HepG2 (cell line): ENCODE measurements around the gene APBA1. TPM values are rescaled to one million over a fixed set of nuclear protein-coding genes. Genes with fewer than 3 reads are reported as not detected.

Experiments
- ASH2L ChIP-seq: fragments of 300-600, 200-600 bp; sonication (generic); IDR thresholded peaks from 2 replicates; pipeline ENCODE4 v1.7.0; 2017; ENCODE audit warnings: low read depth, mild to moderate bottlenecking, moderate library complexity, mixed read lengths, low read length; ENCODE audit not compliant: insufficient read length
- PBX3 ChIP-seq: sonication (generic); formaldehyde crosslinking; IDR thresholded peaks from 2 replicates; pipeline ENCODE4 v1.8.1; 2023; ENCODE audit warnings: missing genetic modification reagents, inconsistent platforms, borderline replicate concordance
- POGK ChIP-seq: sonication (generic); formaldehyde crosslinking; conservative IDR thresholded peaks from 2 replicates; pipeline ENCODE4 v1.8.0; 2022; ENCODE audit warnings: mild to moderate bottlenecking, moderate library complexity, missing genetic modification reagents
- RORA ChIP-seq: sonication (generic); formaldehyde crosslinking; IDR thresholded peaks from 2 replicates; pipeline ENCODE4 v1.5.0; 2020; ENCODE audit warnings: mild to moderate bottlenecking, missing genetic modification reagents, moderate library complexity
- ZNF205 ChIP-seq: IDR thresholded peaks from 2 replicates; pipeline ENCODE4 v1.6.1; 2018; ENCODE audit warnings: missing biosample characterization, missing genetic modification reagents
- ZNF674 ChIP-seq: sonication (generic); formaldehyde crosslinking; IDR thresholded peaks from 2 replicates; pipeline ENCODE4 v1.5.0; 2020; ENCODE audit warnings: low read depth, mild to moderate bottlenecking, missing genetic modification reagents
- polyA plus RNA-seq, 8 experiments: library from polyadenylated mRNA; depleted of rRNA in 3 of 8; stranded (reverse) in 7 of 8; unstranded in 1 of 8; fragments of >200 nt; fragmentation: Illumina TruSeq in 4 of 8; extraction: Trizol in 4 of 8; gene quantifications; 2 replicates each; pipeline versions ENCODE4 v1.2.1 to v1.2.3, GENCODE V29; 2011 to 2016; ENCODE audit warnings: low read depth in 4 of 8, missing spikeins in 1 of 8, mixed read lengths in 1 of 8; ENCODE audit not compliant: insufficient read depth in 1 of 8
- total RNA-seq, 5 experiments: library from RNA; depleted of rRNA; stranded (reverse); fragments of >200 nt; fragmentation: Illumina TruSeq; extraction: Trizol; gene quantifications; 2 replicates each; pipeline ENCODE4 v1.2.3, GENCODE V29; 2016; ENCODE audit warnings: low read depth in 1 of 5
- TF ChIP-seq, protein P1 (sequence below): sonication (generic); formaldehyde crosslinking; IDR thresholded peaks from 2 replicates; pipeline ENCODE4 v1.5.1; 2020; ENCODE audit warnings: mild to moderate bottlenecking, missing genetic modification reagents, borderline replicate concordance

Gene APBA1
- total and polyA plus RNA-seq, 2 of the 13 experiments (the other 11 are each of a cell fraction or from before 2014, with no cell fraction given) = 0.15 TPM; not detected in 1

GRCh38 chr9:69428017-69428785, 244.0 kb downstream of the APBA1 start (continued):
- TF ChIP-seq ZNF205 (CRISPR knock-in tag) = no peak
- no peak for TF ChIP-seq POGK (CRISPR knock-in tag)
- no peak for TF ChIP-seq PBX3
- TF ChIP-seq, protein P1, sequence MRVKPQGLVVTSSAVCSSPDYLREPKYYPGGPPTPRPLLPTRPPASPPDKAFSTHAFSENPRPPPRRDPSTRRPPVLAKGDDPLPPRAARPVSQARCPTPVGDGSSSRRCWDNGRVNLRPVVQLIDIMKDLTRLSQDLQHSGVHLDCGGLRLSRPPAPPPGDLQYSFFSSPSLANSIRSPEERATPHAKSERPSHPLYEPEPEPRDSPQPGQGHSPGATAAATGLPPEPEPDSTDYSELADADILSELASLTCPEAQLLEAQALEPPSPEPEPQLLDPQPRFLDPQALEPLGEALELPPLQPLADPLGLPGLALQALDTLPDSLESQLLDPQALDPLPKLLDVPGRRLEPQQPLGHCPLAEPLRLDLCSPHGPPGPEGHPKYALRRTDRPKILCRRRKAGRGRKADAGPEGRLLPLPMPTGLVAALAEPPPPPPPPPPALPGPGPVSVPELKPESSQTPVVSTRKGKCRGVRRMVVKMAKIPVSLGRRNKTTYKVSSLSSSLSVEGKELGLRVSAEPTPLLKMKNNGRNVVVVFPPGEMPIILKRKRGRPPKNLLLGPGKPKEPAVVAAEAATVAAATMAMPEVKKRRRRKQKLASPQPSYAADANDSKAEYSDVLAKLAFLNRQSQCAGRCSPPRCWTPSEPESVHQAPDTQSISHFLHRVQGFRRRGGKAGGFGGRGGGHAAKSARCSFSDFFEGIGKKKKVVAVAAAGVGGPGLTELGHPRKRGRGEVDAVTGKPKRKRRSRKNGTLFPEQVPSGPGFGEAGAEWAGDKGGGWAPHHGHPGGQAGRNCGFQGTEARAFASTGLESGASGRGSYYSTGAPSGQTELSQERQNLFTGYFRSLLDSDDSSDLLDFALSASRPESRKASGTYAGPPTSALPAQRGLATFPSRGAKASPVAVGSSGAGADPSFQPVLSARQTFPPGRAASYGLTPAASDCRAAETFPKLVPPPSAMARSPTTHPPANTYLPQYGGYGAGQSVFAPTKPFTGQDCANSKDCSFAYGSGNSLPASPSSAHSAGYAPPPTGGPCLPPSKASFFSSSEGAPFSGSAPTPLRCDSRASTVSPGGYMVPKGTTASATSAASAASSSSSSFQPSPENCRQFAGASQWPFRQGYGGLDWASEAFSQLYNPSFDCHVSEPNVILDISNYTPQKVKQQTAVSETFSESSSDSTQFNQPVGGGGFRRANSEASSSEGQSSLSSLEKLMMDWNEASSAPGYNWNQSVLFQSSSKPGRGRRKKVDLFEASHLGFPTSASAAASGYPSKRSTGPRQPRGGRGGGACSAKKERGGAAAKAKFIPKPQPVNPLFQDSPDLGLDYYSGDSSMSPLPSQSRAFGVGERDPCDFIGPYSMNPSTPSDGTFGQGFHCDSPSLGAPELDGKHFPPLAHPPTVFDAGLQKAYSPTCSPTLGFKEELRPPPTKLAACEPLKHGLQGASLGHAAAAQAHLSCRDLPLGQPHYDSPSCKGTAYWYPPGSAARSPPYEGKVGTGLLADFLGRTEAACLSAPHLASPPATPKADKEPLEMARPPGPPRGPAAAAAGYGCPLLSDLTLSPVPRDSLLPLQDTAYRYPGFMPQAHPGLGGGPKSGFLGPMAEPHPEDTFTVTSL (CRISPR knock-in tag) = no peak
- no peak for TF ChIP-seq RORA (CRISPR knock-in tag)
- no peak for TF ChIP-seq ZNF674
- TF ChIP-seq ASH2L = no peak
